NCI-H2196 (cell line): ENCODE data around the gene NEDD4.
"Not testable (repeated sequence)": the region's sequence is repeated elsewhere in the genome, so short reads cannot be mapped to it uniquely, and the experiment has no call there.

ENCODE experiments used
- DNase-seq: peaks from one replicate; lab custom pipeline; 2025; ENCODE audit not compliant: unreplicated experiment; lab: John Stamatoyannopoulos, UW

The NEDD4 gene

DNA sequence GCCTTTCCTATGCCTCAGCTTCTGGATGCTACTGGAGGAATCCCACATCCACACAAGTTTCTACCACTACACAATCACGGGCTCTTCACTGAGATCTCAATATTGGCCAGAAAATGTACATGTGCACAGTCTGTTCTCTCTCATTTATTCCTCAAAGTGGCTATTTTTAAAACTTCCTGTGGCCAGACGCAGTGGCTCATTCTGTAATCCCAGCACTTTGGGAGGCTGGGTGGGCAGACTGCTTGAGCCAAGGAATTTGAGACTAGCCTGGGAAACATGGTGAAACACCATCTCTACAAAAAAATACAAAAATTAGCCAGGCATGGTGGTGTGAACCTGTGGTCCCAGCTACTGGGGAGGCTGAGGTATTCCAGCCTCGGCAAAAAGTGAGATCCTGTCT lies 159.1 kb downstream of the NEDD4 start:
- no peak for DNase-seq

DNA sequence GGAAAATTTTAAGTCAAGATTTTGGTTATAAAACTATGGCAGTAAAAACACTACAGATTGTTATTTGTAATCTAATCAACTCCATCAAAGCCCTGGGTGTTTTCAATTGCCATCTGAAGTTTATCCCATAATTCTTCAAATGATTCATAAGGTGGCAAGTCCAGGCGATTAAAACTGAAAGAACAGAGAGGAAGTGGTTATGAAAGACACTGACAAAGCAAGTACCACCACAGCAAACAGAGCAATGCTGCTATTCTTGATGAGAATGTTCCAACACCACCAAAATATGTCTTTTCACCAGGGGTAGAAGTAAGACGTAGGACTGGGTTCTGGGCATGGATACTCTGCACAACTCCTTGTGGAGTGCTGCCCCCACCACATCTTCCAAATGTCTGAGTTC lies 163.6 kb downstream of the NEDD4 start:
- no peak for DNase-seq

- no peak for DNase-seq
Measured at GRCh38 chr15:55827955-55828354, 165.5 kb downstream of the NEDD4 start.

DNA sequence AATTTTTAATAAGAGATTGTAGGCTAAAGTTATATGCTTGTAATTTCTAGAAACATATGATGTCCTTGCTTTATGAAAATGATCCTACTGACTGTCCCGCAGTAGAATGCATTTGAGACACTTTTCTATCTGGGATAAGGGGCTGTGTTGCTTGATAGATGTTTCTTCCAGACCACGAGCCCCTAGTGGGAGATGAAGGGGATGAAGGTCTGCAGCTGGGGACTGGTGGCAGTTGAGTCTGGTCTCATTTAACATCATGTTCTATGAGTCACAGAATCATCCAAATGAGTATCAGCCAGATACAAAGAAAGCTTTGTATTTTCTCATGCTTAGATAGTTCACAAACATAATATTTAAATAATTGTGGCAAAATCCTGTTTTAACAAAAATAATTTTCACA lies 166.2 kb downstream of the NEDD4 start:
- no peak for DNase-seq

GRCh38 chr15:55824857-55825613 lies 168.4 kb downstream of the NEDD4 start:
- DNase-seq = no peak

DNA sequence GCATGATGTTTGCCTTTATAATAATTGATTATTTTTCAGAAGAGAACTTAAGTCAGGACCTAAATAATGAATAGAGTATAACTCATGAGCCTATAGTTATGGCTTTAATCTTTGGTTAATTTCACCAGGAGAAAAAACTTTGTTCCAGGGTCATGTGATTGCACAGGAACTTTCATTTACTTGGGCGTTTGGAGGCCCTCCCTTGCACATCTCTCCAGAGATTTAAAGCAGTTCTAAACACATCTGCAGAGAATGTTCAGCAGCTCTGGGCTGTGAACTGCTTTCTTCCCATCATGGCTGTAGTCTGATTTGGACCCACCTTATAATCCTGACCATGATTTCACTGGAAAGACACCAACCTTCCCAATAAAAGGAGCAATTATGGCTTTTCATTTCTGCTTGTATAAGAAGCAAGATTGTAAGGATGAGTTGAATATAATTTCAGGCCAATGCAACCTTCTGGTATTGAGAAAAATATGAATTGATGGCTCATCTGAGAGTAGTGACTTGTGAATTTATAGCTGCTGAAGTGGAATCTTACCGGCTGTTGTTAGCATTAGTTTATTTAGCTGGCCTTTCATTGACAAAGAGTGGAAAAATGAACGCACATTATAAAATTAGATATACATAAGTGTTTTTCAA lies 169.6 kb downstream of the NEDD4 start:
- no peak for DNase-seq

- no peak for DNase-seq
Measured at GRCh38 chr15:55823191-55823670, 170.2 kb downstream of the NEDD4 start.

GRCh38 chr15:55821740-55822139 lies 171.7 kb downstream of the NEDD4 start:
- DNase-seq = not testable (repeated sequence)

DNA sequence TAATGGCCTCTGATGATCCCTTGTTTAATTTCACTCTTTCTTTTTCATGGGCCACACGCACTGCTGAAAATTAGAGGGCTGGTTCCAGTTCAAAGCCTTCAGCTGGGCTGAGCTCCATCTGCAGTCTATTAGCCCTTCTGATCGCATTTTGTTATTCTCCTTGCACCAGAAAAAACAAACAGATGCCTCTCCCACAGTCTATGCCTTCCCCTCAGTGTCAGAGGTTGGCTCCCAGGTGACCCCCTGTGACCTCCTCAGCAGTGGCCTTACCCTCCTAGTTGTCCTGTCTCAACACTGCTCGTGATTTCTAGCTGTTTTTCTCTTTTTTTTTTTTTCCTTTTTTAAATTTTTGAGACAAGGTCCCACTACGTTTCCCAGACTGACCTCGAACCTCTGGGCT lies 173.4 kb downstream of the NEDD4 start:
- no peak for DNase-seq

- DNase-seq = no peak
Measured at GRCh38 chr15:55819397-55820034, 173.9 kb downstream of the NEDD4 start.

DNA sequence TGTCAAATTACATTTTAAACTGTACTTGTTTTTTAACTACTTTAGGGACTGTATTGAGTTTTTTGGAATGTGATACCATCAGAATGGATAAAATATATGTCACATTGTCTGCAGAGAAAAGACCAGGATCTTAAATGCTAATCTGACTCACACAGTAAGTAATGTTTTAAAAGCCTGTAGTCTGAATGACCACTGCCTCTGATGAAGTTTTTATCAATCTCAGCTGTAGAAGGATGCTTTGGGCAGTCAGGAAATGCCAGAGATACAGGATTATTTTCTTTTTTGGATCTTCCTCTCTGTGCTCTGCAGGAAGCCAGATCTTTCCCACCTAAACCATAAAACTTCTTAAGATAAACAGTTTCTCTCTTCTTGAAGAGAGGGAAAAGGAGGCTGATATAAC lies 177.4 kb downstream of the NEDD4 start:
- DNase-seq = no peak

DNA sequence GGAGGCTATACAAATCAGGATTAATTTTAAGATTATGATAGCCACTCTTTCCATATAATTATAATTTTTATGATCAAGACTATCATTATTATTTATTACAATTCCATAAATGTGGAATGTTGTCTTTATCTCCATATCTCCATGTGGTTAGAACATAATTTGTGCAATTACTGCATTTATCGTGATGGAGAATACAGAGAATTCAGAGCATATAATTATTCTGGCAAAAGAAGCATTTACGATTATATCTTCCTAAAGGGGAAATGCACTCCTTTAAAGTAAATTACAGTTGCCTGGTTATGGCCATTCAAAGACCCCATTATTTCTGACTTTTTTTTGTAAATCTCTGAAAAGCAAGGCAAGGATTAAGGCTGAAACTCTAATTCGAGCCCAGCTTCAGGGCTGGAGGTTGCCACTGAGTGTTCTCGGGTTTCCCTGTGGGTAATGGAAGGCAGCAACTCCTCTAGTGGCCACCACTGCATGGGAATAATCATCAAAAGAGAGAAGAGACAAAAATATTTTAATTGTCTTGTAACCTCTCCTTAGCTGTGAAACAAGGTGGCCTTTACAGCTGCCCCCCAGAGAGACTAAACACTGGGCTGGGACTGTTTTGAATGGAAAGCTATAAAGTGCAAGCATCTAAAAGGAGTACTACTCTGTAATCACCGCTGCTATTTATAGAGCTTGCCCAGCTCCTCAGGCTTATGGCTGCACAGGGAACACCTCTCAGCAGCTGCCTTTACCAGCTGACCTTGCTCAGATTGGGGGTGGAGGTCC lies 190.6 kb downstream of the NEDD4 start:
- no peak for DNase-seq

GRCh38 chr15:55800216-55800615 lies 193.2 kb downstream of the NEDD4 start:
- DNase-seq = no peak

DNA sequence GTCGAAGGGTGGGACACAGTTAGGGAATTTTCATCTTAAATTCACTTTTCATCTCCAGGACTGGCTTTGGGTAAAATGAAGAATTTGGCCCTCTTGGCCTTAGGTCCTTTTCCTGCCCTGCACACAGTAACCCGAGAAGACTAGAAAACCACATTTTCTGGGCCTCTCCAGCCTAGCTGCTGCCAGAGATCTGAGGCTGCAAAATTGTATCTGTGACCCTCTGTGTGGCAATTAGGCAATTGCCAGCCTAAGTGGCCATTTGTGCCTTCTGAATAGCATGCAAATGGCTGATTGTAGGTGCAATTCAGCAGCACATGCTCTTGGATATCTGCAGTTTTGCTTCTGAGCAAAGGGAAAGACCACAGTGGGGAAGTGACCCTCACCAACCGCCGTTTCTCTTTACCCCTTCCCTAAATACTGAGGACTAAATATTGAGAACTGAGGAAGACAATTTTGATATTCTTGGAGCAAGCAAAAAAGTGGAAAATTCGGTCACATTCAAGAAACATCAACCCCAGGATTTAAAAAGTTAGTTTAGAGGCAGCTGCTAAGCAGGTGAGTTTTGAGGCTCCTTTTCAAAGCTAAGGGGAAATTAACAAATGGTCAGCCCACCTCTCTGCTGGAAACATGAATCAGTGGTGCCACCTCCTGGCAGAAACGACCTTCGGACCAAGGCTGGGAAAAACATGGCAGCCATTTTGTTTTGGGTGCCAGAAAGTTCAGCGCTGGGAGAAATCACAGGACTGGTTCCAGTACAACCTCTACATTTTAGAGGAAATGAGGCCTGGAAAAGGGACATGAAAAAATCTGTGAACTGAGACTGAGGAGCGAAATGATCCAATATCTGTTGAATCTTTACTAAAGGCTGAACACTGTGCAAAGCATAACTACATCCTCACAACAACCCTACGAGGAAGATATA lies 193.9 kb downstream of the NEDD4 start:
- DNase-seq = peak; percentile 37

DNA sequence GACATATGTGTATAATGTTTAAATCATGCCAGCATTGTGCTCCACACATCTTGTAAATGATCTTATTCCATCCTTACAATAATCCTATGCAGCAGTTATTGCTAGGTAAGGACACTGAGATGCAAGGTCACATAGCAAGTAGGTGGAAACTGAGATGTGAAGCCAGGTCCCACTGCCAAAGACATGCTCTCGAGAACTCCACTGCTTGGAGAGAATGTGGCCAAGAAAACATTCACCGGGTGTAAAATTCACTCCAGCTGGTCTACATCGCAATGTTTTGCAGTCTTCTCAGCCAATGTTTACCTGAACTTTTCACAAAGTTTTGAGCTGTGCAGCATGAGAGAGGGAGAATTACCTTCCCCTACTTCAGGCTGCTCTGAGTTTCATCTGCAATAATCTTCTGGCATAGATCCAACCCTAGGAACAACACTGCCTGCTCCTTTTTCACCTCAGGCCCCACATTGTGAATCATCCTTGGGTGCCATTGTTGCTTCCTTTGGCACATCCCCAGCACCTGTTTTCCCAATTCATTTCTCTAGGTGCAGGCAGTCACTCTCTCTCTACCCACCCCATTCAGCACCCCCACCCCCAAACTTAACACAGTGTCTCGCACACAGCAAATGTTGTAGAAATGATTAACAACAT lies 197.0 kb downstream of the NEDD4 start:
- no peak for DNase-seq

- no peak for DNase-seq
Measured at GRCh38 chr15:55795031-55795430, 198.4 kb downstream of the NEDD4 start.

DNA sequence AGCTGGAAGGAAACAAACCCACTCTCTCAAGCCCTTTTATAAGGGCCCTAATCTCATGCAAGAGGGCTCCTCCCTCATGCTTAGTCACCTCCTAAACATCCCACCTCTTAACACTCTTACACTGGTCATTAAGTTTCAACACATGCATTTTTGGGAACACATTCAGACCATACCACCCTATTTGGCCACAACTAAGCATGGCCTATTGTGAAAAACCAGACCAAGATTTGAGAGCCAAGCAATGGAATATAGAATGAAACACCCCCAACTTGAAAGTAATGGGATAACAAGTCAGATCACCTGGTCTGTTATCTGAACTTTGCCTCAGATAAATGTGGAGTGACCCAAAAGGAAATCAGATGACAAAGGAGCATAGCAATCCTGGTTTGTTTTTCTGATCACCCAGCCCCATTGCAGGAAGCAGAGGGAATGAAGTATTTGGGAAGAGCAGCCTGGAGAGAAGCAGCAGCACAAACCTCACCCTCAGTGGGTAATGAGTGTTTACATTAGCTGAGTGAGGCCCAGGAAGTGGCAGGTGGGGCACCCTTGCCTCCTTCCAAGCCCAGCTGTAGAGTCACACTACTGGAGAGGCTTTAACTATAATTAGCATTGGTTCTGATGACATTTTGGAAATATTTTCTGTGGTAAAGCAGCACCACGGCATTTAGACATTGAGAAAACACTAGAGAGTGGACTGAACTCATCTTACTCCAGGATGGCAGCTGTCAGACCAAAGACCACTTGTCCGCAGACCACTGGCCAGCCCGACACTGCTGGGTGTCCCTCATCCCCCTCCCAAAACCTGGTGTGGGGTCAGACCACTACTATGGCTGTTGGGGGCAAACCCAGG lies 201.6 kb downstream of the NEDD4 start:
- DNase-seq = peak; percentile 3

- no peak for DNase-seq
Measured at GRCh38 chr15:55789066-55789660, 204.2 kb downstream of the NEDD4 start.

DNA sequence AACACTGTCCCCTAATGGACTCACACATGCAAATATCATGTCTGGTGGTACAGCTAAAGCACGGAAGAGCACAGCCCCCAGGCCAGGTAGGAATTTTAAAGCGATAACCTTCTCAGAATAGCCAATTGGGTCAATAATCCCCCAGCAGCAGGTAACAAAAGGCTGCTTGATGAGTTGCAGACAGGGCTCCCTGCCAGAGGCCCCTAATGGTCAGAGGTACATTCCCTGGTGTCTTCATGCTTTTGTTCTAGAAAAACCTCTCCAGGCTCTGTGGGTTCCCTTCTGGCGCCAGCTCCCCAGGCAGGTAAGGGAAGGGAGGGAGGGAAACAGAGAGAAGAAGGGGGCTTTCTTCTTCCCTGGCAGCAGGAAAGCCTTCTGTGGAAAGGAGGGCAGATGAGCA lies 207.1 kb downstream of the NEDD4 start:
- no peak for DNase-seq
